DND-41 (cell line): Measurements from ENCODE around the gene C1QTNF1.

ENCODE experiments used
- EZH2 ChIP-seq: IDR thresholded peaks from 3 replicates; pipeline ENCODE4 v1.6.1; 2012; ENCODE audit warnings: borderline replicate concordance, low read depth, mild to moderate bottlenecking, moderate library complexity, low read length, inconsistent platforms; ENCODE audit not compliant: severe bottlenecking
- TF ChIP-seq, protein P1 (sequence below): IDR thresholded peaks from 2 replicates; pipeline ENCODE4 v1.5.1; 2012; ENCODE audit warnings: borderline replicate concordance, low read length, moderate library complexity, mild to moderate bottlenecking; ENCODE audit not compliant: poor library complexity, severe bottlenecking; ENCODE audit errors: extremely low read depth

GRCh38 chr17:79043191-79043930, 19.4 kb downstream of the C1QTNF1 start:
- TF ChIP-seq, protein P1, sequence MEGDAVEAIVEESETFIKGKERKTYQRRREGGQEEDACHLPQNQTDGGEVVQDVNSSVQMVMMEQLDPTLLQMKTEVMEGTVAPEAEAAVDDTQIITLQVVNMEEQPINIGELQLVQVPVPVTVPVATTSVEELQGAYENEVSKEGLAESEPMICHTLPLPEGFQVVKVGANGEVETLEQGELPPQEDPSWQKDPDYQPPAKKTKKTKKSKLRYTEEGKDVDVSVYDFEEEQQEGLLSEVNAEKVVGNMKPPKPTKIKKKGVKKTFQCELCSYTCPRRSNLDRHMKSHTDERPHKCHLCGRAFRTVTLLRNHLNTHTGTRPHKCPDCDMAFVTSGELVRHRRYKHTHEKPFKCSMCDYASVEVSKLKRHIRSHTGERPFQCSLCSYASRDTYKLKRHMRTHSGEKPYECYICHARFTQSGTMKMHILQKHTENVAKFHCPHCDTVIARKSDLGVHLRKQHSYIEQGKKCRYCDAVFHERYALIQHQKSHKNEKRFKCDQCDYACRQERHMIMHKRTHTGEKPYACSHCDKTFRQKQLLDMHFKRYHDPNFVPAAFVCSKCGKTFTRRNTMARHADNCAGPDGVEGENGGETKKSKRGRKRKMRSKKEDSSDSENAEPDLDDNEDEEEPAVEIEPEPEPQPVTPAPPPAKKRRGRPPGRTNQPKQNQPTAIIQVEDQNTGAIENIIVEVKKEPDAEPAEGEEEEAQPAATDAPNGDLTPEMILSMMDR, result no peak
- no peak for TF ChIP-seq EZH2
